Measurements from ENCODE around the gene ANTKMT. TPM values are rescaled to one million over a fixed set of nuclear protein-coding genes. Genes with fewer than 3 reads are reported as not detected.

Gene ANTKMT, protein sequence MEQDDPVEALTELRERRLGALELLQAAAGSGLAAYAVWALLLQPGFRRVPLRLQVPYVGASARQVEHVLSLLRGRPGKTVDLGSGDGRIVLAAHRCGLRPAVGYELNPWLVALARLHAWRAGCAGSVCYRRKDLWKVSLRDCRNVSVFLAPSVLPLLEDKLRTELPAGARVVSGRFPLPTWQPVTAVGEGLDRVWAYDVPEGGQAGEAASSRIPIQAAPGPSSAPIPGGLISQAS
- 16.9 TPM for polyA plus RNA-seq (2013, experiment 1 of 2; ENCODE audit: insufficient read length)
- polyA plus RNA-seq (2013, experiment 2 of 2; ENCODE audit: insufficient read length), result 18.9 TPM

DNA sequence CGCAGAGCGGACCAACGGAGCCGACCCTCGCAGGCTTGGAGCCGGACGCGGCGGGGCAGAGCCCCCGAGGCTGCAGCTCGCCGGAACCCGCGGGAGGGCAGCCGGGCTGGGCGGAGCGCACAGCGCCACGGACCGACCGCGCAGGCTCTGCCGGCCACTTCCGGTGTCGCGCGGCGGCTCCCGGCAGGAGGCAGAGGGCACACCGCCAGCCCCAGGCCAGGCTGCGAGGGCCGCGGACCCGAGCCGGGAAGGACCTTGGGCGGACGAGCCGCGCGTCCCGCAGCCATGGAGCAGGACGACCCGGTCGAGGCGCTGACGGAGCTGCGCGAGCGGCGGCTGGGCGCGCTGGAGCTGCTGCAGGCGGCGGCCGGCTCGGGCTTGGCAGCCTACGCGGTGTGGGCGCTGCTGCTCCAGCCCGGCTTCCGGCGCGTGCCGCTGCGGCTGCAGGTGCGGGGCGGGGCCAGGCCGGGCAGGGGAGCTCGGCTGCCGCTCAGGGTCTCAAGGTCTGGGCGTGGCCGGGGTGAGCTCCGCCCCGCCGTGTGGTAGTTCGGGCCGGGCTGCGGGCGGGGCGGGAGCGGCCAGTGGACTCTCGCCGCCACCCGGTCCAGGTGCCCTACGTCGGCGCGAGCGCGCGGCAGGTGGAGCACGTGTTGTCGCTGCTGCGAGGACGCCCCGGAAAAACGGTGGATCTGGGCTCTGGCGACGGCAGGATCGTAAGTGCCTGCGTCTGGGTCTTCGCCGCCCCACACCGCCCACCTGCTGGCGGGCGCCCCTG is at the start of gene ANTKMT:
ANTKMT (plus strand) TSS at position 157 of the 775 bp plus-strand sequence; CDS start at position 286, 129 bp downstream.
- peak; percentile 75 for DNase-seq

- DNase-seq, result no peak
Measured at GRCh38 chr16:671353-672131, 49.4 kb upstream of the ANTKMT start.

DNA sequence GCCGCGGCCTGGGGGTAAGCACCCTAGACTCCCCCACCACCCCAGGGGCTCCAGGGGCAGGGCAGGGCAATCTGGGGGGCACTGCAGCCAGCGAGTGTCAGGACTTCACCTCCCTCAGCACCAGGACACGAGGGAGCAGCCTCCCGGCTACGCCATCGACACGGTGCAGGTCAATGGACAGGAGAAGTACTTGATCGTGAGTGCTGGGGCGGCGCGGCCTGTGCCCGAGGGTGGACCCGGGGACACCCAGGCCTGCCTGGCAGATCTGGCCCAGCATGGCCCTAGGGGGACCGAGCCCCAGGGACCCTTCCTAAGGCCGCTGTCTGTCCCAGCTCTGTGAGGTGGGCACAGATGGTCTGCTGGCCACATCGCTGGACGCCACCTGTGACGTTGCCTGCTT is 48.6 kb upstream of the ANTKMT start:
- DNase-seq, result no peak

DNA sequence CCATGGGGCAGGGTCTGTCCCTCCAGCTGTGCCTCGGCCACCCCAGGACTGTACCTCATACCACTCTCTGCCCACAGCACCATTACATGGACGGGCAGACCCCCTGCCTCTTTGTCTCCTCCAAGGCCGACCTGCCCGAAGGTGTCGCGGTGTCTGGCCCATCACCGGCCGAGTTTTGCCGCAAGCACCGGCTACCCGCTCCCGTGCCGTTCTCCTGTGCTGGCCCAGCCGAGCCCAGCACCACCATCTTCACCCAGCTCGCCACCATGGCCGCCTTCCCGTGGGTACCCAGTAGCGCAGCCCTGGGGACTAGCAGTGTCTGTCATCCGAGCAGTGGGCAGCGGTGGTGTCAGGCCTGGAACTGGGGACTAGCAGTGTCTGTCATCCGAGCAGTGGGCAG is 48.1 kb upstream of the ANTKMT start:
- DNase-seq, result no peak

GRCh38 chr16:673399-673991 is 47.5 kb upstream of the ANTKMT start:
- DNase-seq, result no peak

- DNase-seq, result no peak
Measured at GRCh38 chr16:674214-674881, 46.6 kb upstream of the ANTKMT start.

- DNase-seq, result peak; percentile 53
Measured at GRCh38 chr16:674968-675883, 45.7 kb upstream of the ANTKMT start, which contains the start of gene RHBDL1. RHBDL1 (plus strand) TSS chr16:675671; CDS start chr16:675791, 120 bp downstream.

- no peak for DNase-seq
Measured at GRCh38 chr16:675884-676564, 44.9 kb upstream of the ANTKMT start.

- no peak for DNase-seq
Measured at GRCh38 chr16:676565-676902, 44.4 kb upstream of the ANTKMT start.

GRCh38 chr16:676913-677312 is 44.0 kb upstream of the ANTKMT start:
- no peak for DNase-seq

DNA sequence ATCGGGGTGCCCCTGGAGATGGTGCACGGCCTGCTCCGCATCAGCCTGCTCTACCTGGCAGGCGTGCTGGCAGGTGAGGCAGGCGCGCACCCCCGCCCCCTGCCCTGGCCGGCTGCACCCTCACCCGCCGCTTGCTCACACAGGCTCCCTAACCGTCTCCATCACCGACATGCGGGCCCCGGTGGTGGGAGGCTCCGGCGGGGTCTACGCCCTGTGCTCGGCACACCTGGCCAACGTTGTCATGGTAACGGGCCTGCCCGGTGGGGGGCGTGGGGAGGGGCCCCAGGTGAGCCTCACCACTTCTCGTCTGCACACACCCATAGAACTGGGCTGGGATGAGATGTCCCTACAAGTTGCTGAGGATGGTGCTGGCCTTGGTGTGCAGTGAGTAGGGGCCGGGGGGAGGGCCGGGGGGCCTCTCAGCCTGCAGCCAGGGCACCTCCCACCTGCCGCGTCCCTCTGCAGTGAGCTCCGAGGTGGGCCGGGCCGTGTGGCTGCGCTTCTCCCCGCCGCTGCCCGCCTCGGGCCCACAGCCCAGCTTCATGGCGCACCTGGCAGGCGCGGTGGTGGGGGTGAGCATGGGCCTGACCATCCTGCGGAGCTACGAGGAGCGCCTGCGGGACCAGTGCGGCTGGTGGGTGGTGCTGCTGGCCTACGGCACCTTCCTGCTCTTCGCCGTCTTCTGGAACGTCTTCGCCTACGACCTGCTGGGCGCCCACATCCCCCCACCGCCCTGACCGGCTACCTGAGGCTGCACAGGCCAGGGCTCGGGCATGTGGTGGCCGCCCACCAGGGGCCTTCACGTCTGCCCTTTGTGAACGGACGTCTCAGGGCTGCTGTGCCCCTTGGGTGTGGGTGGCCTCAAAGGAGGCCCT is 43.4 kb upstream of the ANTKMT start:
- DNase-seq, result no peak

GRCh38 chr16:678209-678857 is 42.6 kb upstream of the ANTKMT start:
- no peak for DNase-seq

DNA sequence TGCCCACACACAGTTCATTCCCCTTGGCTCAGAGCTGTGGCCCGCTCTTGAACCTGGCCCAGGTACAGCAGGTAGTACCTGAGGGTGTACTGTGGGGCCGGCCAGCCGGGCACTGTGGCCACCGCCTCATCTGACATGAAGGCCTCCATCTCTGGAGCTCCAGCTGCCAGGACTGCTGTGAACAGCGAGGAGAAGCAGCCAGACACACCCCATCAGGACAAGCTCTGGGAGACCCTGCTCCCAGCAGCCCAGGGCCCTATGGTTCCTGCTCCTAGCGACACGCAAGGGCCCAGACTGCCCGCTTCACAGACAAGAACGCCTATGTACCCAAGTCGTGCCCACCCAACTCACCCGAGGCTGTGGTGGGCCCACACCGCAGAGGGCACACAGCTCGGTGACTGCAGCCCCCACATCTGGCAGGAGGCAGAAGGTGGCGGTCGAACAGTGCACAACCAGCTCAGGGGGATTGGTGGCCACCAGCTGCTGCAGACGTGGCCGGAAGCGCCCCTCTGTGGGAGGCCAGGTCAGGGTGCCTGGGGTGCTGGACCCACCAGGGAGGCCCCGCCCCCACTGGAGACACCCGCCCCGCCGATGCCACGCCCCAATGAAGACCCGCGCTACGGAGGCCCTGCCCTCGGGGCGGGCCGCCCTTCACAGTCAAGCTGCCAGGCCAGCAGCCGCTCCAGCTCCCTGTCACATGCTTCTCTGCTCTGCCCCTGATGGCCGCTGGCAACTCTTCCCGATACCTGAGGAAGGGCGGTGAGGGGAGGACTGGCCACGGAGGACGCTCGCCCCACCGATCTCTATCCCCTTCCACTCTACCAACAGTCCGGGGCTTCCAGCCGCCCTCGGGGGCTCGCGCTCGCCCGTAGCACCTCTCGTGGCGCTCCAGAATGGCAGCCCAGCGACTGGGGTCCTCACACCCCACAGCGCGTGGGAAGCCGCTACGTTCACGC is 41.8 kb upstream of the ANTKMT start:
- DNase-seq, result peak; percentile 69

DNA sequence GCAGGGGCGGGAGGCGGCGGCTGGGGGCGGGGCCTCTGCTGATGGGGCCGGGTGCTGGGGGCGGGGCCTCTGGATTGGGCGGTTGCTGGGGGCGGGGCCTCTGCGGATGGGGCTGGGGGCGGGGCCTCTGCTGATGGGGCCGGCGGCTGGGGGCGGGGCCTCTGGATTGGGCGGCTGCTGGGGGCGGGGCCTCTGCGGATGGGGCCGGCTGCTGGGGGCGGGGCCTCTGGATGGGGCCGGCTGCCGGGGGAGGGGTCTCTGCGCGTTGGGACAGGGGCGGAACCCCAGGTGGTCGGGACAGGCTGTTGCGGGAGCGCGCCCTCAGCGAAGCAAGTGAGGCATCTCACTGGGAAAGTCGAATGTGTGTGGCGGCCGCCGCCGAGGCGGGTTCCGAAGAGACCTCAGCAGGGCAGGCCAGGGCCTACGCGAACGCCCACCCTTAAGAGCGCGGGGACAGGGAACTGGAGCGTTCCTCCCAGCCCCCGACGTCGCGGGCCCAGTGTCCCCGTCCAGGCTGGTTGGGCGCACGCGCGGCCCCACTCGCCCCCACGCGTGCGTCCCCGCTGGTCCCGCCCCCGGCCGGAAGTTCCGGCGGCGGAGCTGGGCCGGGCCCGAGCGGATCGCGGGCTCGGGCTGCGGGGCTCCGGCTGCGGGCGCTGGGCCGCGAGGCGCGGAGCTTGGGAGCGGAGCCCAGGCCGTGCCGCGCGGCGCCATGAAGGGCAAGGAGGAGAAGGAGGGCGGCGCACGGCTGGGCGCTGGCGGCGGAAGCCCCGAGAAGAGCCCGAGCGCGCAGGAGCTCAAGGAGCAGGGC is 40.9 kb upstream of the ANTKMT start, which contains the start of gene STUB1:
STUB1 (plus strand) TSS at position 597 of the 811 bp plus-strand sequence; CDS start at position 713, 116 bp downstream.
- peak; percentile 89 for DNase-seq

- DNase-seq, result no peak
Measured at GRCh38 chr16:680625-680945, 40.4 kb upstream of the ANTKMT start.

- peak; percentile 14 for DNase-seq
Measured at GRCh38 chr16:680967-681745, 39.8 kb upstream of the ANTKMT start.
